HG02623 (cell line): ENCODE data around the gene MSTN.
"Not testable (repeated sequence)": the region's sequence is repeated elsewhere in the genome, so short reads cannot be mapped to it uniquely, and the experiment has no call there.

Experiments used
- ATAC-seq: cut with Tn5 transposase; IDR thresholded peaks from one replicate; pipeline ENCODE4 v1.9.1; 2021; ENCODE audit warnings: moderate library complexity; ENCODE audit not compliant: unreplicated experiment

The MSTN gene

DNA sequence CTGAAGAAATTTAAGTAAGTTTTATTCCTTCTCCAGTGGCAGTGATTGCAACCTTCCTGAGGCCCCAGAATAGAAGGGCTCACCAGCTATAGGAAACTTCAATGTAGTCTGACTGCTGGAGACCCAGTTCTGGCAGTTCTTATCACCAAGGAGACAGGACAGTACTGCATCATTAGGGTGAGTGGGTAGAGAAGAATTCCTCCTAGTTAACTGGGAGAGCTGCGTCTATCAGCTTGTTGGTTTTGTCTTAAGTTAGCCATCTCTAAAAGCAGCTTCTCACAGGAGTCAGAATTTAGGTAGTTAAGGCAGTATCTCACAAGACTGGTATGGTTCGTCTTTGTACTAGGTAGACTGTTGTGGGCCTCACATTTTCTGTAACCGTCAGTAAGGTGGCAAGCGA lies 3.3 kb upstream of the MSTN start:
- no peak for ATAC-seq

DNA sequence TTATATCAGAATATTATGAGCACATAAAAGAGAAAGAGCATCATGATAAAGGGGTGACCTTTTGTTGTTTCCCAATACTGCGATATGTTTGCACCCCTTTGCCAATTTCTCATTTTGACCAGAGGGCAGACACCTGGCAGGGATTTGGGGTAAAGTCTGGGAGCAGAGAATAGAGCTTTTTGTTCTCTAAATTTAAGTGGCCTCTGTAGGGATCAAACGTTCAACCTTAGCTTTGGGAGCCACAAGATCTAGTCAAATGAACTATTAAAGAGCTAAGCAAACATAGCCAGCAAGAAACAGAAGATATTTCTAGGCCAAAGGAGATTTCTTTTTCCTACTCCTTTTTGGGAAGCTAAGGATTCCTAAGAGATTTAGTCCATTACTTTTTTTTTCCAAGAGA lies 1.1 kb upstream of the MSTN start:
- no peak for ATAC-seq

DNA sequence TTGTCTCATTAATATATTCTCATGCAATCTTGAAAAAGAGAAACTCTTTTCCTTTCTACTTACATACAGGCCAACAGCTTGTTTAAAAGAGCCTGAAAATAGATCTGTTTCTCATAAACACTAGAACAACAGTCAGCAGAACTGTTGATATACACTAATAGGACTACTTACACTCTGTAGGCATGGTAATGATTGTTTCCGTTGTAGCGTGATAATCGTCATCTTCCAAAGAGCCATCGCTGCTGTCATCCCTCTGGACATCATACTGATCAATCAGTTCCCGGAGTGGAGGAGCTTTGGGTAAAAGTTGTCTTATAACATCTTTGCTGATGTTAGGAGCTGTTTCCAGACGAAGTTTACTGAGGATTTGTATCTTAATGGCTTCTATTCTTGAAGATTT lies 476 bp downstream of the MSTN start:
- no peak for ATAC-seq

DNA sequence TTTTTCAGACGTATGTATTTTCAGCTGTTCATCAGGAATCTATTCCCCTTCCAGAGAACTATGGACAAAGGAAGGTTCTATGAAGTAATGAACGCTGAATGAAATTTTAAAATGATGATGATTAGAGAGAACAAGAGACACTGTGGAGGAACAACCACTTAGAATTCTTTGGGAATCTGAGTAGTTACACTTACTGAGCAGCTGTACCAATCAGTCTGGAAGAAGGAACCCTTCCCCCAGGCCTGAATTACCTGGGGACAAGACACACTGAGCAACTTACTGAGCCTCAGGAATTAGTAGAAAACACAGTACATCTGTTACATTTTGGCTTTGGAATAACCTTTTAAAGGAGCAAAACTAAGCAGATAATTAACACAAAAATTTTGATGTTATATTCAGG lies 1.9 kb downstream of the MSTN start:
- no peak for ATAC-seq

DNA sequence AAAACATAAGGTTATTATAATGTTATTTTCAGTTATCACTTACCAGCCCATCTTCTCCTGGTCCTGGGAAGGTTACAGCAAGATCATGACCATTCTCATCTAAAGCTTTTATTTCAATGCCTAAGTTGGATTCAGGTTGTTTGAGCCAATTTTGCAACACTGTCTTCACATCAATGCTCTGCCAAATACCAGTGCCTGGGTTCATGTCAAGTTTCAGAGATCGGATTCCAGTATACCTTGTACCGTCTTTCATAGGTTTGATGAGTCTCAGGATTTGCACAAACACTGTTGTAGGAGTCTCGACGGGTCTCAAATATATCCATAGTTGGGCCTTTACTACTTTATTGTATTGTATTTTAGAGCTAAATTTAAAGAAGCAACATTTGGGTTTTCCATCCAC lies 2.5 kb downstream of the MSTN start:
- ATAC-seq, result no peak

DNA sequence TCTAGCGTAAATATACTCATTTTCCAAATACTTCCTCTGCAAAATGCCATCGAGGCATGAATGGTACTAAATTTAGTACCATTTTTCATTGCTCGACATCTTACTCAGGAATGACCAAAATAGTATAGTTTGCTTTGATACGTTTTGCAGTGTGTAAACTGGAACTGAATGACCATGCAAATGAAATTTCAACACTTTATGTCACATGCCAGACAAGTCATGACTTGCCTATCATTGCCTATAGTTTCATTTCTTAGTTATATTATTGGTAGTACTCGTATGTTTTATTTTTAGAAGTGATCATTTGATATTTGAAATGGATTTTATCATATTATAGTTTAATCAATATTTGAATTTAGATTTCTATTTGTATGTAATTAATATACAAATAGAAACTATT lies 9.1 kb downstream of the MSTN start:
- ATAC-seq, result no peak

DNA sequence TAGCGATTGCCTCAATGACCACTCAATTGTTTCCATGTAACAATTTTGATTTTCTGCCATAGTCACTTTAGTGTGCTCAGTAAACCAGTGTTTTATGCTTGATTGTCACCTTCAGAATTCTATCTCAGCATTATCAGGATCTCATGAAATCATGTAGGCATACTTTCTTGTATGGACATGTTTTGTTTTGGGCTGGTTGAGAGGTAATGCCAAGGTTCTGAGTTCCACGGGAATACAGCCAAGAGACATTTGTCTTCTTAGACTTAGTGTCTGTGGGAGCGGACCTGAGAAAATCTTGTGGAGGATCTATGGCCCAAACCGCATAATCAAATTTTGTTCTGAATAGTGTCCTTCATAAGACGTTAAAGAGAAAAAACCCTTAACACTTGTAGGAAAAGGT lies 10.2 kb downstream of the MSTN start:
- ATAC-seq, result no peak

DNA sequence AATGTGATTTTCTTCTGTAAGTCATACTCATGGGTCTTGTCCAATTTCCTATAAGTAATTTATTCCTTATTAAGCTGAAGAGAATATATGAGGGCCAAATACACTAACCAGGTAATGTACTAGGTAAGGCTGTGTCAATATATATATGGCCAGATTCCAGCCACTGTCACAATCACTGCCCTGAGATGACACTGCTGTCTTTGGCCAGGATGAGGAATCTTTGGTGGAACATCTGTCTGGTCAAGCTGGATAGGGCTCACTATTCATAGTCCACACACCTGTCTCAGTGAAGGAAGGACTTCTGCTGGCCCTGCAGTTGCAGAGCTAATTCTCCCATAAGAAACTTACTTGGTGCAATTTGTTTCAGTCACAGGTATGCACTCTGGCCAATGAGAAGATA lies 11.3 kb downstream of the MSTN start:
- no peak for ATAC-seq

DNA sequence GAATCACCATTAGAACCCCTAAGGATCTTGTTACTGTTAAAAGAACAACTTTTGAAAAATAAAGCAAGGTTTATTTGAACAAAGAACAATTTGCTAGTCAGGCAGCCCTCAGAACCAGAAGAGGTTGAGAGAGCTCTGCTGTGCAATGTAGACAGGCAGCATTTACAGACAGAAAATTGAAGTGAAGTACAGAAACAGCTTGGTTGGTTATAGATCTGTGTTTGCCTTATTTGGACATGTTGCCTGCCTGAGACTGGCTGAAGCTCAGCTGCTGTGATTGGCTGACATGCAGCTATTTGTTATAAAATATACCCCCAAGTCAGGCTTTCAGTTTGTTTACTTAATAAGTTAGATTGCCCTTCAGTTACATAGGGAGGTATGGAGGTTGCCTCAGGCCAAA lies 12.5 kb downstream of the MSTN start:
- ATAC-seq, result no peak

DNA sequence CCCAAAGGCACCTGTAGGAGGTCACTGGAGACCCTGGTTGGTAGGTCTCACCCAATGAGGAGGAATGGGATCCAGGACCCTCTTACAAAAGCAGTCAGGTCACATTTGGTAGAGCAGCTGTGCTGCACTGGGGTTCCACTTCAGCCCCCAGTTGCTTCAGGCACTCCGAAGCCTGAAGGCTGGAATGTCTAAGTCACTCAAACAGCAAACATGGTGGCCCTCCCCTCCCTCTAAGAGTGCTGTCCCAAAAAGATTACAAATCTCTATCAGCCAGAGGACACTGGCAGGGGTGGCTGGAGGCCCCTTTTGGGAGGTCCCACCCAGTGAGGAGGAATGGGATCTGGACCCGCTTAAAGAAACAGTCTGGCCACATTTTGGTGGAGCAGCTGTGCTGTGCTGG lies 17.7 kb downstream of the MSTN start:
- no peak for ATAC-seq

DNA sequence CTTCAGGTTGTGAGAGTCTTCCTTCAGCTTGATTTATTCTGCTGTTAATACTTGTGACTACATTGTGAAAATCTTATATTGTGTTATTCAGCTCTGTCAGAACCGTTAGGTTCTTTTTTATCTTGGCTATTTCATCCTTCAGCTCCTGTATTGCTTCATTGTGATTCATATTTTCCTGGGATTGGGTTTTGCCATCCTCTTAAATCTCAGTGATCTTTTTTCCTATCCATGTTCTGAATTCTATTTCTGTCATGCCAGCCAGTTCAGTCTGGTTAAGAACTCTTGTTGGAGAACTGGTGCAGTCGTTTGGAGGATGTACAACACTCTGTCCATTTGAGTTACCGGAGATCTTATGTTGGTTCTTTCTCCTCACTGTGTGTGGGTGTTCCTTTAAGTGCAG lies 19.1 kb downstream of the MSTN start:
- ATAC-seq, result no peak

DNA sequence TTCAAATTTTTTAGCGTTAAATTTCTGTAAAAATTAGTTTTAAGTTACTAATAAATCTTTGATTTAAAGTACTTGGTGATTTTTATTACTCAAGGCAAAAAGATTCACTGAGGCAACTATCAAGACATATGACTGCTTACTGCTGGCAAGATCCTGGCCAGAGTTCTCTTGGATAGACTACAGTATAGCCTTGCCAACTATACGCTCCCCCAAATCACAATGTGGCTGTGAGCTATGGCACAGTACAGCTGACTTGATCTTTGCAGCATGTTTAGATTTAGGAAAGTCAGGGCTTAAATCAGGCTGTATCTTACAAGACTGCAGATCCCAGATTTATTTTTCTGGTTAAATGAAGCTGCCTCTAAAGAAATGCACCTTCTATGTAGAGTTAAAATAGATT lies 26.5 kb downstream of the MSTN start:
- ATAC-seq, result no peak

DNA sequence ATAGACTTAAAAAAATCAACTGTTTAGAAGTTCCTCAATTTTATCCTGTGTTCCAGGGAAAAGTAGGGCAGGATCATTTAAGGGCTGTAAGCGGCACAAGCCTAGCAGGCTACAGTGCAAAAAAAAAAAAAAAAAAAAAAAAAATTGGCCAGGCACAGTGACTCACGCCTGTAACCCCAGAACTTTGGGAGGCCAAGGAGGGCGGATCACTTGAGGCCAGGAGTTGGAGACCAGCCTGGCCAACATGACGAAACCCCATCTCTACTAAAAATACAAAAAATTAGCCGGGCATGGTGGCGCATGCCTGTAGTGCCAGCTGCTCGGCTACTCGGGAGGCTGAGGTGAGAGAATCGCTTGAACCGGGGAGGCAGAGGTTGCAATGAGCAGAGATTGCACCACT lies 28.1 kb downstream of the MSTN start:
- ATAC-seq, result not testable (repeated sequence)

DNA sequence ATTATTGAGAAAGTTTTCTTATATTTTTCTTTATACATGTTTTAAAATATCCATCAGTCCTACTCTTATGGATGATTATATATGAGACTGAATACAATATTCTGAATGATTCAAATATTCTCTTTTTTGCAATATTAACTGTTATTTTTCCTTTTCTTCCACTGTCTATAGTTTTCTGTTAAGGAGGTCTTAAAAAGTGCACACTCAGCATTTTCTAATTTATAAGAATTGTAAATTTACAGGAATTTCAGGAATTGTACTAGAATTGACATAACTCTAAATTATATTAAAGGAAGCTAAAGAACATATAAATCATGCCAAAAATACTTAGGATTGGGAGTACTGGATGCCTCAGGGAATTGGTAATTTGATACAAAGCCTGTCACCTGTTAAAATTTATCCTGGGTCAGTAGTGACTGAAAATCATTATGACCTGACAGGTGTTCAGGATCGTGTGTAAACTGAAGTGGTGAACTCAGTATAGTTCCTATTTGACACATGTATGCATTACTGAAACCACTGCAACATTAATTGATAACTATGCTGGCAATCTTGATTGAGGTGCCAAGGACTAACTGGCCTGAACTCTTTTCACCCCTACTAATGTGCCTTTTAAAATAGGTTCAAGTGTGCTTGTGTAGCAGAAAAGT lies 30.4 kb downstream of the MSTN start:
- no peak for ATAC-seq

DNA sequence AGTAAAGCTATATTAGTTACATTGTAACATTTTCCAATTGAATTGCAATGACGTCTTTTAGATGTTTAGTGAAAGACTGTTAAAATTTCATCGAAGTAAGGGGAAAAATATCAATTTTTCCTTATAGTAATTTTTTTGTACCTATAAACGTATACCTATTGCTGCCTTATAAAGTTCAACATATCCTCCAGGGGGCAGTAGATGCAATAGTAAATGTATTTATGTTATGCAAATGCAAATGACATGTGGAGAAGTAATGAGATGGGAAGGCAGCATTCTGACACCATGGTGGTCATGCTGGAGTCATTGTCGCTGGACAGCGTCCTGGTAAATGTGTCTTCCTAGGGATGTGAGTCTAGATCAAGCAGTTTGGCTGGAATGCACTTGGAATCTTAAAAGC lies 38.7 kb downstream of the MSTN start:
- ATAC-seq, result no peak

DNA sequence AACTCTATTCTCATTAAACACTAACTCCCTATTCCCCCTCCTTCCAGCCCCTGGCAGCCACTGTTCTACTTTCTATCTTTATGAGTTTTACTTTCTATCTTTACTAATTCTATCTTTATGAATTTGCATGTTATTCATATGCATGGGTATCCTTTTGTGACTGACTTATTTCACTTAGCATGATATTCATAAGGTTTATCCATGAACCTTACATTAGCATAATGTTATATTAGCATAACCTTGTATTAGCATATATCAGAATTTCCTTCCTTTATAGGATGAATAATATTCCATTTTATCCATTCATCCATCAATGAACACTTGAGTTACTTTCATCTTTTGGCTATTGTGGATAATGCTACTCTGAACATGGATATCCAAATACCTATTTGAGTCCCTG lies 41.8 kb downstream of the MSTN start:
- ATAC-seq, result no peak

DNA sequence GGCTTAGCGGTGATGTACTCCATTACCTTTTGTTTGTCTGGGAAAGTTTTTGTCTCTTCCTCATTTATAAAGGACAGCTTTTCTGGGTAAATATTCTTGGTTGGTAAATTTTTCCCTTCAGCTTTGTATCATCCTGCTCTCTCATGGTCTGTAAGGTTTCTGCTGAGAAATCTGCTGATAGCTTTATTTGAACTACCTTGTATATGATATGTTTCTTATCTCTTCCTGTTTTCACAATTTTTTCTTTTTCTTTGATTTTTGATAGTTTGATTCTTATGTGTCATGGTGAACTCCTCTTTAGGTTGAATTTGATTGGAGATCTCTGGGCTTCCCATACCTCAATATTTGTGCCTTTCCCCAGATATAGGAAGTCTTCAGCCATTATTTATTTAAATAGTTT lies 44.7 kb downstream of the MSTN start:
- ATAC-seq, result no peak

DNA sequence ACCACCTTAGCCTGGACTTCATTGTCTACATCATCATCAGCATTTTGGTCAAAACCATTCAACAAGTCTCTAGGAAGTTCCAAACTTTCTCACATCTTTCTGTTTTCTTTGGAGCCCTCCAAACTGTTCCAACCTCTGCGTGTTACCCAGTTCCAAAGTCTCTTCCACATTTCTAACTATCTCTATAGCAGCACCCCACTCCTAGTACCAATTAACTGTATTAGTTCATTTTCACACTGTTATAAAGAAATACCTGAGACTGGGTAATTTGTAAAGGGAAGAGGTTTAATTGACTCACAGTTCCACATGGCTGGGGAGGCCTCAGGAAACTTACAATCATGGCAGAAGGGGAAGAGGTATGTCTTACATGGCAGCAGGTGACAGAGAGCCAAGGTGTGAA lies 46.6 kb downstream of the MSTN start:
- ATAC-seq, result not testable (repeated sequence)
